GM12878 (cell line): ENCODE data around the gene CD164L2. TPM values are rescaled to one million over a fixed set of nuclear protein-coding genes. Genes with fewer than 3 reads are reported as not detected.

Experiments used
- ATAC-seq: fragments of 200-7000 bp; cut with Tn5 transposase; 3 replicates; pipeline ENCODE4 v1.9.1; 2020; ENCODE audit warnings: mild to moderate bottlenecking, moderate library complexity
- BruUV-seq: library from RNA; stranded (reverse); fragments of 400-500 nt; replicated peaks from 2 replicates; lab custom pipeline; 2021; lab: Mats Ljungman, UMichigan
- CTCF ChIA-PET: fragments of 300-600 bp; sonication (Branson Sonifier 250); formaldehyde crosslinking; extraction: SDS; loops from one replicate; lab custom pipeline; 2021; ENCODE audit warnings: inconsistent platforms; lab: Yijun Ruan, JAX
- POLR2A ChIA-PET: fragments of 350-600 bp; formaldehyde crosslinking; extraction: SDS; loops from one replicate; lab custom pipeline; 2021; ENCODE audit warnings: inconsistent platforms; lab: Charles Lee
- RAD21 ChIA-PET: fragments of 300-600 bp; sonication (Branson Sonifier 250); formaldehyde crosslinking; loops from one replicate; lab custom pipeline; 2023; ENCODE audit warnings: antibody characterized with exemption; ENCODE audit not compliant: unreplicated experiment; lab: Charles Lee
- SMC1A ChIA-PET: fragments of 300-600 bp; sonication (Branson Sonifier 250); formaldehyde crosslinking; loops from one replicate; lab custom pipeline; 2023; ENCODE audit not compliant: unreplicated experiment, uncharacterized antibody; lab: Charles Lee
- DNase-seq: peaks from one replicate; pipeline ENCODE4 v3.0.0-alpha.2; 2011; ENCODE audit warnings: low read depth, low spot score
- FAIRE-seq: peaks from 3 replicates; lab custom pipeline; 2011; peaks lifted over from hg19 to GRCh38; lab: Jason Lieb, UNC
- H2AFZ ChIP-seq: 2 replicates; pipeline ENCODE4 v1.6.0; 2011; ENCODE audit warnings: low read depth, low read length, control low read depth; ENCODE audit not compliant: control insufficient read depth
- H3K27ac ChIP-seq: 2 replicates; pipeline ENCODE4 v1.5.1; 2011; ENCODE audit warnings: control low read depth; ENCODE audit not compliant: control insufficient read depth, insufficient read depth
- H3K27me3 ChIP-seq, 2 experiments: replicated peaks in 1 of 2; 2 replicates each; pipeline versions ENCODE4 v1.6.0 to v1.6.1; 2011; ENCODE audit warnings: low read length in 1 of 2; ENCODE audit not compliant: control insufficient read depth in 2 of 2, insufficient read depth in 2 of 2
- H3K36me3 ChIP-seq, 2 experiments: 2 replicates each; pipeline ENCODE4 v1.5.1; 2011; ENCODE audit warnings: low read length in 1 of 2; ENCODE audit not compliant: control insufficient read depth in 2 of 2, insufficient read depth in 2 of 2
- H3K4me1 ChIP-seq: 2 replicates; pipeline ENCODE4 v1.6.1; 2011; ENCODE audit warnings: mild to moderate bottlenecking, low read length, moderate library complexity, mixed read lengths; ENCODE audit not compliant: control insufficient read depth, insufficient read depth
- H3K4me2 ChIP-seq: 2 replicates; pipeline ENCODE4 v1.6.0; 2011; ENCODE audit warnings: control low read depth; ENCODE audit not compliant: control insufficient read depth, insufficient read depth
- H3K4me3 ChIP-seq: fragments of 200-600 bp; sonication (generic); 2 replicates; pipeline ENCODE4 v1.5.1; 2016
- H3K79me2 ChIP-seq: 2 replicates; pipeline ENCODE4 v1.6.0; 2011; ENCODE audit warnings: low read length; ENCODE audit not compliant: control insufficient read depth, insufficient read depth
- H3K9ac ChIP-seq: 2 replicates; pipeline ENCODE4 v1.8.0; 2011; ENCODE audit warnings: low read length, control low read depth, mixed read lengths; ENCODE audit not compliant: control insufficient read depth, insufficient read depth
- H3K9me3 ChIP-seq: replicated peaks from 3 replicates; pipeline ENCODE4 v1.5.1; 2011; ENCODE audit warnings: mild to moderate bottlenecking, low read length; ENCODE audit not compliant: control insufficient read depth, insufficient read depth
- H4K20me1 ChIP-seq: 2 replicates; pipeline ENCODE4 v1.6.0; 2011; ENCODE audit not compliant: control insufficient read depth, insufficient read depth
- KAT2A ChIP-seq: conservative IDR thresholded peaks from 2 replicates; pipeline ENCODE4 v1.6.1; 2011; ENCODE audit warnings: low read depth, low read length; ENCODE audit not compliant: control insufficient read depth
- MEF2B ChIP-seq: fragments of 450-650 bp; IDR thresholded peaks from 2 replicates; pipeline ENCODE4 v1.6.1; 2018; ENCODE audit warnings: mild to moderate bottlenecking, moderate library complexity; ENCODE audit not compliant: partially characterized antibody, poor library complexity, severe bottlenecking
- SUPT20H ChIP-seq: IDR thresholded peaks from 2 replicates; pipeline ENCODE4 v1.6.1; 2011; ENCODE audit warnings: low read depth, mild to moderate bottlenecking, low read length, moderate library complexity, borderline replicate concordance; ENCODE audit not compliant: control insufficient read depth
- ZNF24 ChIP-seq: fragments of 450-650 bp; IDR thresholded peaks from 2 replicates; pipeline ENCODE4 v1.6.1; 2017; ENCODE audit warnings: antibody characterized with exemption, mild to moderate bottlenecking
- WGBS: methylation state at CpG from one replicate; pipeline ENCODE4 v1.1.6; 2016; ENCODE audit warnings: low lambda C conversion rate; ENCODE audit not compliant: insufficient replicate concordance, insufficient coverage; ENCODE audit errors: missing lambda C conversion rate; 5-methylcytosine and 5-hydroxymethylcytosine counted together
- in situ Hi-C: fragments of 300-500 bp; cut with MboI; formaldehyde crosslinking; loops from 9 replicates; pipeline ENCODE4 v1.14.3; 2018; ENCODE audit warnings: mixed read lengths
- intact Hi-C: fragments of 100-400 bp; cut with micrococcal nuclease; formaldehyde crosslinking; loops from one replicate; pipeline ENCODE4 v1.14.2; 2022; ENCODE audit not compliant: unreplicated experiment
- polyA plus RNA-seq, 11 experiments: library from polyadenylated mRNA; depleted of rRNA in 4 of 11; unstranded in 6 of 11; stranded (reverse) in 5 of 11; fragments of >200 nt; fragmentation: Nextera tagmentation in 4 of 11; fragmentation: Illumina TruSeq in 1 of 11; extraction: Ambion mirVana in 4 of 11; extraction: Trizol in 1 of 11; gene quantifications; 1 replicate in 1 of 11; 2 replicates in 10 of 11; pipeline versions ENCODE4 v1.2.1 to v1.2.3, GENCODE V29; 2011 to 2016; ENCODE audit warnings: inconsistent platforms in 2 of 11, missing spikeins in 2 of 11, low read depth in 1 of 11
- total RNA-seq, 4 experiments: library from RNA; depleted of rRNA in 3 of 4; stranded (reverse); fragments of >200 nt in 3 of 4; fragmentation: Illumina TruSeq in 1 of 4; extraction: Trizol in 1 of 4; gene quantifications; 2 replicates each; pipeline versions ENCODE4 v1.2.1 to v1.2.3, GENCODE V29; 2013 to 2021
- TF ChIP-seq, protein P1 (sequence below): IDR thresholded peaks from 2 replicates; pipeline ENCODE4 v1.6.1; 2012; ENCODE audit warnings: low read depth, low read length, improper control_type of control experiment
- TF ChIP-seq, protein P2 (sequence below): fragments of 450-650 bp; IDR thresholded peaks from 2 replicates; pipeline ENCODE4 v1.6.1; 2017; ENCODE audit warnings: mild to moderate bottlenecking, moderate library complexity

Gene CD164L2
- total and polyA plus RNA-seq, 10 of the 15 experiments (the other 5 are each of a cell fraction or from before 2014, with no cell fraction given), result not detected

DNA sequence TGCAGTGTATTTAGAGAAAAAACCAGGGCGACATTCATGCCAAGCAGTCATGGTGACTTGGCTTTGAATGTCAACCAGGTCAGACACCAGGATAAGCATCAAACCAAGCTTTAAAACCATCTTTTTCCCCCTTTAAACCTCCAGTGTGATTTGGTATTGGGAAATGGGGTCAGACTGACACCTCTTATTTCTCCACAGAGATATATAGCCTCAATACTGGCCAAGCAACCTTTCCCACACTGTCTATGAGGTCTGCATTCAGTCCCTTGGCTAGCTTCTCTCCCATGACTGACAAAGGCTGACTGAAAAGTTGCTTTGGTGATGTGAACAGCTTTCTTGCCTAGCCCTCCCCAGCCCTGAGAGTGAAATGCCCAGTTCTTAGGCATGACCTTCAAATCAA is 31.0 kb upstream of the CD164L2 start:
- DNase-seq (no peak), FAIRE-seq (no peak), ATAC-seq (no peak)
- peaks cover 21 to 45% of the 10 kb centered on the region in 2 experiments for H3K36me3 ChIP-seq
- TF ChIP-seq, protein P1, sequence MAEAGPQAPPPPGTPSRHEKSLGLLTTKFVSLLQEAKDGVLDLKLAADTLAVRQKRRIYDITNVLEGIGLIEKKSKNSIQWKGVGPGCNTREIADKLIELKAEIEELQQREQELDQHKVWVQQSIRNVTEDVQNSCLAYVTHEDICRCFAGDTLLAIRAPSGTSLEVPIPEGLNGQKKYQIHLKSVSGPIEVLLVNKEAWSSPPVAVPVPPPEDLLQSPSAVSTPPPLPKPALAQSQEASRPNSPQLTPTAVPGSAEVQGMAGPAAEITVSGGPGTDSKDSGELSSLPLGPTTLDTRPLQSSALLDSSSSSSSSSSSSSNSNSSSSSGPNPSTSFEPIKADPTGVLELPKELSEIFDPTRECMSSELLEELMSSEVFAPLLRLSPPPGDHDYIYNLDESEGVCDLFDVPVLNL, result no peak
- TF ChIP-seq ZNF24 (no peak), SUPT20H (no peak), MEF2B (no peak), KAT2A (no peak)
- TF ChIP-seq, protein P2, sequence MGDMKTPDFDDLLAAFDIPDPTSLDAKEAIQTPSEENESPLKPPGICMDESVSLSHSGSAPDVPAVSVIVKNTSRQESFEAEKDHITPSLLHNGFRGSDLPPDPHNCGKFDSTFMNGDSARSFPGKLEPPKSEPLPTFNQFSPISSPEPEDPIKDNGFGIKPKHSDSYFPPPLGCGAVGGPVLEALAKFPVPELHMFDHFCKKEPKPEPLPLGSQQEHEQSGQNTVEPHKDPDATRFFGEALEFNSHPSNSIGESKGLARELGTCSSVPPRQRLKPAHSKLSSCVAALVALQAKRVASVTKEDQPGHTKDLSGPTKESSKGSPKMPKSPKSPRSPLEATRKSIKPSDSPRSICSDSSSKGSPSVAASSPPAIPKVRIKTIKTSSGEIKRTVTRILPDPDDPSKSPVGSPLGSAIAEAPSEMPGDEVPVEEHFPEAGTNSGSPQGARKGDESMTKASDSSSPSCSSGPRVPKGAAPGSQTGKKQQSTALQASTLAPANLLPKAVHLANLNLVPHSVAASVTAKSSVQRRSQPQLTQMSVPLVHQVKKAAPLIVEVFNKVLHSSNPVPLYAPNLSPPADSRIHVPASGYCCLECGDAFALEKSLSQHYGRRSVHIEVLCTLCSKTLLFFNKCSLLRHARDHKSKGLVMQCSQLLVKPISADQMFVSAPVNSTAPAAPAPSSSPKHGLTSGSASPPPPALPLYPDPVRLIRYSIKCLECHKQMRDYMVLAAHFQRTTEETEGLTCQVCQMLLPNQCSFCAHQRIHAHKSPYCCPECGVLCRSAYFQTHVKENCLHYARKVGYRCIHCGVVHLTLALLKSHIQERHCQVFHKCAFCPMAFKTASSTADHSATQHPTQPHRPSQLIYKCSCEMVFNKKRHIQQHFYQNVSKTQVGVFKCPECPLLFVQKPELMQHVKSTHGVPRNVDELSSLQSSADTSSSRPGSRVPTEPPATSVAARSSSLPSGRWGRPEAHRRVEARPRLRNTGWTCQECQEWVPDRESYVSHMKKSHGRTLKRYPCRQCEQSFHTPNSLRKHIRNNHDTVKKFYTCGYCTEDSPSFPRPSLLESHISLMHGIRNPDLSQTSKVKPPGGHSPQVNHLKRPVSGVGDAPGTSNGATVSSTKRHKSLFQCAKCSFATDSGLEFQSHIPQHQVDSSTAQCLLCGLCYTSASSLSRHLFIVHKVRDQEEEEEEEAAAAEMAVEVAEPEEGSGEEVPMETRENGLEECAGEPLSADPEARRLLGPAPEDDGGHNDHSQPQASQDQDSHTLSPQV, result no peak
- no peak overlapping the region for H3K27ac ChIP-seq
- no peak overlapping the region for H2AFZ ChIP-seq
- ChIA-PET RAD21 (interaction anchor here (0.7 to 9.8 kb wide), 4 partner anchors 15 to 190 kb away, joined by 3 to 94 read pairs (median 25); partner anchors contain the start of genes AHDC1 and WASF2), CTCF (interaction anchor here (0.6 to 18.9 kb wide), 10 partner anchors 8 to 369 kb away, joined by 3 to 240 read pairs (median 11); partner anchors contain the start of gene AHDC1), SMC1A (interaction anchor here (0.8 to 22.2 kb wide), 8 partner anchors 12 to 192 kb away, joined by 3 to 470 read pairs (median 8); partner anchors contain the start of gene AHDC1), POLR2A (interaction anchor here (0.5 to 1.1 kb wide), 5 partner anchors 16 to 347 kb away, joined by 3 to 5 read pairs (median 3); no protein-coding TSS in a partner anchor)
- H3K79me2 ChIP-seq, result peaks cover 4% of the 10 kb centered on the region
- H3K4me1 ChIP-seq, result peaks cover 30% of the 10 kb centered on the region
- H4K20me1 ChIP-seq, result no peaks in the 10 kb centered on the region
- WGBS, result 93% methylated on average over 1 of the region's 1 CpG
- in situ Hi-C loops (no loop called here), intact Hi-C loops (no loop called here)
- H3K4me3 ChIP-seq, result no peak overlapping the region
- H3K9me3 ChIP-seq, result no peaks in the 10 kb centered on the region
- no peaks in the 10 kb centered on the region for H3K27me3 ChIP-seq
- BruUV-seq, result no TSS peak
- H3K9ac ChIP-seq, result no peak overlapping the region
- H3K4me2 ChIP-seq, result no peak overlapping the region
